HG02798 (cell line): Measurements from ENCODE around the gene PGM3.
"Not testable (repeated sequence)": the region's sequence is repeated elsewhere in the genome, so short reads cannot be mapped to it uniquely, and the experiment has no call there.

Experiments used
- ATAC-seq: cut with Tn5 transposase; IDR thresholded peaks from one replicate; pipeline ENCODE4 v1.9.1; 2021; ENCODE audit warnings: mild to moderate bottlenecking; ENCODE audit not compliant: unreplicated experiment, poor library complexity

Gene PGM3, protein sequence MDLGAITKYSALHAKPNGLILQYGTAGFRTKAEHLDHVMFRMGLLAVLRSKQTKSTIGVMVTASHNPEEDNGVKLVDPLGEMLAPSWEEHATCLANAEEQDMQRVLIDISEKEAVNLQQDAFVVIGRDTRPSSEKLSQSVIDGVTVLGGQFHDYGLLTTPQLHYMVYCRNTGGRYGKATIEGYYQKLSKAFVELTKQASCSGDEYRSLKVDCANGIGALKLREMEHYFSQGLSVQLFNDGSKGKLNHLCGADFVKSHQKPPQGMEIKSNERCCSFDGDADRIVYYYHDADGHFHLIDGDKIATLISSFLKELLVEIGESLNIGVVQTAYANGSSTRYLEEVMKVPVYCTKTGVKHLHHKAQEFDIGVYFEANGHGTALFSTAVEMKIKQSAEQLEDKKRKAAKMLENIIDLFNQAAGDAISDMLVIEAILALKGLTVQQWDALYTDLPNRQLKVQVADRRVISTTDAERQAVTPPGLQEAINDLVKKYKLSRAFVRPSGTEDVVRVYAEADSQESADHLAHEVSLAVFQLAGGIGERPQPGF

GRCh38 chr6:83192871-83193746 lies at the start of gene PGM3, which contains the start of gene RWDD2A:
Gene PGM3 (minus strand): TSS chr6:83193265. CDS start chr6:83191012, 2,253 bp downstream.
Gene RWDD2A (plus strand): TSS chr6:83193357. CDS start chr6:83194452, 1,095 bp downstream.
- peak; percentile 98 for ATAC-seq

DNA sequence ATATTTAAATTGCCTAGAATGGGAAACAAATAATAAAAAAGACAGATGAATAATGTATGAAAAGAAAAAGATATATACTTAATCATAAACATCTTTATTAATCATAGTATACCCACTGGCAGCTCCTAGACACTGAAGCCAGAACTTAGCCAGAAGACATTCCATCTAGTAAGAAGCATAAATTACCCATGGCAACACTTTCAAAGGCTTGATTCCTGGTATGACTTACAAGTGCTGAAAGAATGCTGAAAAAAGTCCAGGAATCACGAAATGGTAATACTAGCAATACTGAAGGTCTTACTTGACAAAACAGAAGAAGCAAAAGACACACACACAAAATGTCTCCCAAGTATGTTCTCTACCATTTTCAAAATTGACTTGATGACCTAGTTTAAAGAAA lies 38.1 kb upstream of the PGM3 start:
- ATAC-seq = no peak

- no peak for ATAC-seq
Observed at GRCh38 chr6:83226517-83226916, 33.5 kb upstream of the PGM3 start.

GRCh38 chr6:83221889-83222479 lies 28.9 kb upstream of the PGM3 start:
- ATAC-seq = no peak

GRCh38 chr6:83221276-83221675 lies 28.2 kb upstream of the PGM3 start:
- ATAC-seq = no peak

- no peak for ATAC-seq
Observed at GRCh38 chr6:83220121-83220520, 27.1 kb upstream of the PGM3 start.

GRCh38 chr6:83218646-83219045 lies 25.6 kb upstream of the PGM3 start:
- ATAC-seq = no peak

DNA sequence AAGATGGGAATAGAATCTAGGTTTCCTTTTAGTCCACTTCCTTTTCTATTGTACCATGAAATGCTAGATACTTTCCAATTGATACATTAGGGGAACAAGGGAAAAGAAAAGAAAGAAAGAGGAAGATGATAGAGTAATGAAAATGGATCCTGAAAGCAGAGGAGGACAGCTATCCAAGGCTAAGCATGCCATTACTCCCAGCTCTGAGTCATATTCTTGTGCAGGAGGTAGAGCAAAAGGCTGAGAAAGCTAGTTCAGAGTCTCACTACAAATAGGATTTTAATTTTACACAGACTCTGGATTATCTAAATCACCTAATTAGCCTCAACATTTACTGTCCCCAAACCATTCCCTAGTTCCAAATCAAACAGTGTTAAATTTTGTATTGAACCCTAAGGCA lies 23.7 kb upstream of the PGM3 start:
- no peak for ATAC-seq

- peak; percentile 99 for ATAC-seq
Observed at GRCh38 chr6:83215131-83216047, 22.3 kb upstream of the PGM3 start.

- no peak for ATAC-seq
Observed at GRCh38 chr6:83202031-83202430, 9.0 kb upstream of the PGM3 start.

DNA sequence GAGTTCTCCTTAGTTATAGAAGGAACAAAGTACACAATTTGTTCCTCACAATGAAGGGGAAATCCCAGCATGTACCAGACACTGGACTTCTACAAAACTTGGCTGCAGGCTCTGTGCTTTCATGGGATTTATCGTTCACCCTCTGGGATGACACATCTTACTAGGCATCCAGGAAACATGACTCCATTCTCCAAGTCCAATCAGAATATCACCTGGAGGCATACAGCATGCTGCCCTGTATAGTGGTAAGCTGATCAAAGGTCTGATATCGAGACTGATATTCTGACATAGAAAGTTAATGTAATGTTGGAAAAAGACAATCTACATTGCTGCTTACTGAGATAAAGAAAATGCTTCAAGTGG lies 6.8 kb upstream of the PGM3 start:
- ATAC-seq = no peak

DNA sequence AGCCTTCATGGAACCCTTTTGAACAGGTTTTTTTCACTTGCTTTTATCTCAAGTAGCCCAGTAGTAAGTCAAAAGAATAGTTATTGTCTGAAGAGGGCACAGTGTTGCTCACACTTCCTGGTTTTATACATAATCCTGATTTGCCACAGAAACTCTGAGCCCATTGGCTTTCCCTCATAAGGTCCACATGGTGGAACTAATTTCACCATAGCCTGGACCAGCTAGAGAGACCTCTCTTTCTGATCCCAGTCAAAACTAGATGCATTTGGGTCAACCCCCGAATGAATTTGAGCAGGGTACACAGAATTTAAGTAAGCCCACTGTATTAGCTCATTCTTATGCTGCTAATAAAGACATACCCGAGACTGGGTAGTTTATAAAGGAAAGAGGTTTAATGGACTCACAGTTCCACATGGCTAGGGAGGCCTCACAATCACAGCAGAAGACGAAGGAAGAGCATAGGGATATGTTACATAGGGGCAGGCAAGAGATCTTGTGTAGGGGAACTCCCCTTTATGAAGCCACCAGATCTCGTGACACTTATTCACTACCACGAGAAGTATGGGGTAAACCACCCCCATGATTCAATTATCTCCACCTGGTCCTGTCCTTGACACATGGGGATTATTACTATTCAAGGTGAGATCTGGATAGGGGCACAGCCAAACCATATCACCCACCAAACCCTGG lies 6.3 kb upstream of the PGM3 start:
- ATAC-seq = peak; percentile 74

DNA sequence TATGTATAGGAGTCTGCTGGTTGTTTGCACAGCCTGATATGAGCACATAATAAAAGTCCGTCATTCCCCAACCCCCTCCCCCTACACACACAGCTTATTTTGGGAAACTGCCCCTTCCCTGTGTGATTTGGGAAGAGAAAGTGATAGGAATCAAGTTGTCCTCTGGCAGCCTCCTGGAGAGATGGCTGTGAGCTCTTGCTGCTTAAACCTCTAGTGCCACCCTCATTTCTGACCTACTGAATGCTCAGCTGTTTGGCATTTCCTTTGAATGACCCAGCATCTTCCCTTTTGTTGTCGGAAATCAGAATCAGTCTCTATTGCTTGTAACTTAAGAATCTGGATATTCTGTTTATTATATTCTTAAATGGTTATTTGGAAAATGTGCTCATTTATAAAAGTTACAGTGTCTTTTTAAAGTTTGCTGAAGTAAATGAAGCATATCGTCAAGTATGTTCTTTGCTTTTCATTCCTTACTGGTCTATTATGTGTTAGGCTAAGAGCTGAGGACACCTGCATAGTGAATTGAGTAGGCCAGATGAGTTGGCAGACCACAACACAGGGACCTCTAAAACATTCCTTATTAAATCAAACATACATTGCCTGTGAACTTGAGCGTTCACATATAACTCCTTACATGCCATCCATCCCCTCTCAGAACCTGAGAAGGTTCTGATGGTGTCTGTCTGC lies 5.6 kb upstream of the PGM3 start:
- no peak for ATAC-seq

GRCh38 chr6:83193747-83194566 lies 892 bp upstream of the PGM3 start:
- ATAC-seq = peak; percentile 19

GRCh38 chr6:83192456-83192855 lies 609 bp downstream of the PGM3 start:
- ATAC-seq = no peak

DNA sequence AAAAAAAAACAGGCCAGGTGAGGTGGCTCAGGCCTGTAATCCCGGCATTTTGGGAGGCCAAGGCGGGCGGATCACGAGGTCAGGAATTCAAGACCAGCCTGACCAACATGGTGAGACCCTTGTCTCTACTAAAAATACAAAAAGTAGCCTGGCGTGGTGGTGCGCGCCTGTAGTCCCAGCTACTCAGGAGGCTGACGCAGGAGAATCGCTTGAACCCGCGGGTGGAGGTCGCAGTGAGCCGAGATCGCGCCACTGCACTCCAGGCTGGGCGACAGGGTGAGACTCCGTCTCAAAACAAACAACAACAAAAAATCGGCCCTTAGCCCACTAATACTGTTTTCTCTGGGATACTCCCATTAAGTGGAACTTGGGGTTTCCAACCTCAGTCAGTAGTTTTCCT lies 1.1 kb downstream of the PGM3 start:
- ATAC-seq = not testable (repeated sequence)

GRCh38 chr6:83190626-83191025 lies 2.4 kb downstream of the PGM3 start:
- no peak for ATAC-seq

DNA sequence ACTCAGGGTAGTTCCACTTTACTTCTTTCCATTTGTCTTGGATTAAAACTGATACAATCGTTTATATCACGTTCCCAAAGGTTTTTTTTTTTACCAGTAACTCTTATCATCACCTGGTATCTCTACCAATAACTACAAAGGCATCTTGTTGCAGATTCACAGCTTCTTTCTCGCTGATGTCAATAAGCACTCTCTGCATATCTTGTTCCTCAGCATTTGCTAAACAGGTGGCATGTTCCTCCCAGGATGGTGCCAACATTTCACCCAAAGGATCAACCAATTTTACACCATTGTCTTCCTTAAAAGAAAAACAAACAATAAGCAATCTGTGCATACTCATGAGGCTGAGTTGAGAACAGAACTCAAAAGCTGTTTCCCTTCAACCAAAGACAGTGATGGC lies 4.6 kb downstream of the PGM3 start:
- no peak for ATAC-seq
